B cell (primary cell): ENCODE data around the gene SLC35E2B. TPM values are rescaled to one million over a fixed set of nuclear protein-coding genes. Genes with fewer than 3 reads are reported as not detected.
A peak's percentile ranks its signal among the peaks of the same experiment; 100 is the strongest.

ENCODE experiments used
- ATAC-seq: fragments of 200-7000 bp; cut with Tn5 transposase; one replicate; pipeline ENCODE4 v1.10.0; 2021; ENCODE audit warnings: low read depth, mild to moderate bottlenecking, moderate number of reproducible peaks, moderate library complexity
- CTCF ChIA-PET: fragments of 350-600 bp; sonication (Branson Sonifier 250); formaldehyde crosslinking; loops from one replicate; lab custom pipeline; 2021; ENCODE audit warnings: antibody characterized with exemption, inconsistent platforms; lab: Charles Lee
- POLR2A ChIA-PET: fragments of 350-600 bp; sonication (Branson Sonifier 250); formaldehyde crosslinking; loops from one replicate; lab custom pipeline; 2021; ENCODE audit warnings: antibody characterized with exemption; lab: Charles Lee
- DNase-seq: peaks from one replicate; pipeline ENCODE4 v3.0.0; 2013
- H2AFZ ChIP-seq: 2 replicates; pipeline ENCODE4 v1.6.1; 2012; ENCODE audit warnings: mild to moderate bottlenecking, low read depth, low read length; ENCODE audit not compliant: insufficient read depth, poor library complexity, severe bottlenecking
- H3K27ac ChIP-seq, 2 donors: 1 replicate in 1 of 2; 2 replicates in 1 of 2; pipeline ENCODE4 v1.5.1; 2012 to 2013; ENCODE audit warnings: low read length in 2 of 2, mild to moderate bottlenecking in 2 of 2, moderate library complexity in 1 of 2
- H3K27me3 ChIP-seq, 4 experiments: fragments of 200-600 bp in 1 of 4; sonication (generic) in 1 of 4; replicated peaks in 1 of 4; 1 replicate in 2 of 4; 2 replicates in 2 of 4; pipeline versions ENCODE4 v1.6.1 to v1.7.0; 2013 to 2016; ENCODE audit warnings: low read length in 3 of 4, mild to moderate bottlenecking in 2 of 4, mixed read lengths in 1 of 4, moderate library complexity in 1 of 4; ENCODE audit not compliant: insufficient read depth in 4 of 4, control insufficient read depth in 3 of 4; ENCODE audit errors: control extremely low read depth in 1 of 4
- H3K36me3 ChIP-seq, 2 experiments: replicated peaks in 1 of 2; 1 replicate in 1 of 2; 2 replicates in 1 of 2; pipeline versions ENCODE4 v1.6.1 to v1.7.1; 2013; ENCODE audit warnings: low read length in 1 of 2; ENCODE audit not compliant: insufficient read depth in 2 of 2, control insufficient read depth in 1 of 2; ENCODE audit errors: control extremely low read depth in 1 of 2, extremely low read depth in 1 of 2
- H3K4me1 ChIP-seq, 2 donors: fragments of 200-600 bp in 1 of 2; sonication (generic) in 1 of 2; 1 replicate in 1 of 2; 2 replicates in 1 of 2; pipeline versions ENCODE4 v1.5.1 to v1.6.1; 2013 to 2017; ENCODE audit warnings: low read length in 2 of 2; ENCODE audit not compliant: control insufficient read depth in 2 of 2, insufficient read depth in 2 of 2
- H3K4me2 ChIP-seq: replicated peaks from 2 replicates; pipeline ENCODE3; 2012; ENCODE audit warnings: mild to moderate bottlenecking, low read depth, low read length; ENCODE audit not compliant: poor library complexity, severe bottlenecking
- H3K4me3 ChIP-seq, 5 experiments: fragments of 200-600 bp in 1 of 5; sonication (generic) in 1 of 5; 1 replicate in 3 of 5; 2 replicates in 2 of 5; pipeline versions ENCODE4 v1.5.1 to v1.7.0; 2011 to 2016; ENCODE audit warnings: low read length in 4 of 5, mild to moderate bottlenecking in 4 of 5, low read depth in 2 of 5, control low read depth in 1 of 5, moderate library complexity in 1 of 5; ENCODE audit not compliant: insufficient read depth in 1 of 5; ENCODE audit errors: control extremely low read depth in 1 of 5, extremely low read depth in 1 of 5
- H3K79me2 ChIP-seq: fragments of 200-600 bp; sonication (generic); one replicate; pipeline ENCODE4 v1.6.0; 2016; ENCODE audit warnings: low read length; ENCODE audit not compliant: control insufficient read depth, insufficient read depth
- H3K9ac ChIP-seq: fragments of 200-600 bp; sonication (generic); 2 replicates; pipeline ENCODE4 v1.6.1; 2017; ENCODE audit warnings: mild to moderate bottlenecking, low read length, moderate library complexity
- H3K9me3 ChIP-seq, 3 donors: one replicate each; pipeline versions ENCODE4 v1.6.1 to v1.7.1; 2013; ENCODE audit warnings: low read length in 2 of 3; ENCODE audit not compliant: control insufficient read depth in 2 of 3, insufficient read depth in 1 of 3; ENCODE audit errors: control extremely low read depth in 1 of 3
- H4K20me1 ChIP-seq: 2 replicates; pipeline ENCODE4 v1.6.0; 2012; ENCODE audit warnings: mild to moderate bottlenecking, low read length; ENCODE audit not compliant: insufficient read depth, control insufficient read depth, poor library complexity, severe bottlenecking
- H3K27ac Mint-ChIP-seq: one replicate; pipeline ENCODE4 v1.8.0; 2021; ENCODE audit warnings: mixed read lengths
- H3K27me3 Mint-ChIP-seq: one replicate; pipeline ENCODE4 v1.8.0; 2021; ENCODE audit warnings: mixed read lengths
- H3K4me1 Mint-ChIP-seq: one replicate; pipeline ENCODE4 v1.8.0; 2021; ENCODE audit warnings: mixed read lengths
- H3K4me3 Mint-ChIP-seq: one replicate; pipeline ENCODE4 v1.8.0; 2021; ENCODE audit warnings: mixed read lengths
- H3K9me3 Mint-ChIP-seq: one replicate; pipeline ENCODE4 v1.8.0; 2022; ENCODE audit warnings: mixed read lengths; ENCODE audit not compliant: insufficient read depth
- CTCF ChIP-seq: fragments of 200-600 bp; IDR thresholded peaks from one replicate; pipeline ENCODE4 v1.8.0; 2022; ENCODE audit warnings: antibody characterized with exemption, mild to moderate bottlenecking
- EZH2 ChIP-seq: IDR thresholded peaks from 2 replicates; pipeline ENCODE4 v1.6.1; 2012; ENCODE audit warnings: borderline replicate concordance, low read depth, mild to moderate bottlenecking, moderate library complexity, low read length; ENCODE audit not compliant: insufficient read depth, poor library complexity, severe bottlenecking
- WGBS: methylation state at CpG from one replicate; pipeline ENCODE4 v1.1.5; 2013; ENCODE audit warnings: missing lambda C conversion rate; ENCODE audit not compliant: insufficient coverage; 5-methylcytosine and 5-hydroxymethylcytosine counted together
- intact Hi-C: fragments of 100-400 bp; cut with micrococcal nuclease; formaldehyde crosslinking; loops from one replicate; pipeline ENCODE4 v1.10.0; 2022
- polyA plus RNA-seq: library from polyadenylated mRNA; depleted of rRNA; stranded (reverse); fragments of >200 nt; gene quantifications from 2 replicates; pipeline ENCODE4 v1.2.3, GENCODE V29; 2012
- total RNA-seq, 2 donors: library from RNA; stranded (reverse); fragments of 120-200 nt in 1 of 2; gene quantifications; 1 replicate in 1 of 2; 2 replicates in 1 of 2; pipeline versions ENCODE4 v1.2.3 to v1.2.4, GENCODE V29; 2013 to 2022

SLC35E2B gene
- total and polyA plus RNA-seq, 2 donors (not counting 1 experiment from before 2014, with no cell fraction given) = 64.4 to 107 TPM

DNA sequence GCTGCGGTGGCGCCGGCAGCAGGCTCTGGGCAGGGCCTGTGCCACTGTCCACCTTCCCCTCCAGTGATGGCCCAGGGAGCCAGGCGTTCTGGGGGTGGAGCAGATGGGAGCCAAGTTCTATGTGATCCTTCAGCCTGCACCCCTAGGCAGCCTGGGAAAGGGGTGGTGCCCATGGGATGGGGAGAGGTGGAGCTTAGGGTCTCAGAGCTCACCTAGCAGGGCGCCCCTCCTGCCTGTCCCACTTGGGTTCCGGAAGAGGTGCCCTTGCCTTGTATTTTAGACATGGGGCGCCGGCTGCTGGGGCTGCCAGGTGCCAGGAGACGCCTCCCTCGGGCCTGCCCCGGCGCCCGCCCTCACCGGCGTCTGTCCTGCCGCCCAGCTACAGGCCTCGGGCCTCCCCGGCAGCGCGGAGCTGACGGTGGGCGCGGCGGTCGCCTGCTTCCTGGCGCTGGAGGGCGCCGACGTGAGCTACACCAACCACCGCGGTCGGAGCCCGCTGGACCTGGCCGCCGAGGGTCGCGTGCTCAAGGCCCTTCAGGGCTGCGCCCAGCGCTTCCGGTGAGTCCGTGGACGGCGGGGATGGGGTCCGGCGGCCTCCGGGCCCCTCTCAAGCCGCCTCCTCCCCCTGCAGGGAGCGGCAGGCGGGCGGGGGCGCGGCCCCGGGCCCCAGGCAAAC is 63.7 kb downstream of the SLC35E2B start:
- Mint-ChIP-seq H3K4me1 (peaks cover 4% of the 10 kb centered on the region), H3K9me3 (no peaks in the 10 kb centered on the region), H3K27me3 (peaks cover 3% of the 10 kb centered on the region), H3K4me3 (no peak overlapping the region), H3K27ac (no peak overlapping the region)
- ATAC-seq (no peak), DNase-seq (peak; percentile 48)
- Histone ChIP-seq H3K27me3 (peaks cover 0 to 13% (median 4%) of the 10 kb centered on the region in 4 experiments), H4K20me1 (no peaks in the 10 kb centered on the region), H3K4me3 (peak overlapping the region in 4 of 5 experiments; percentile 32 to 55 (median 46)), H3K4me2 (peak overlapping the region; percentile 92), H3K9me3 (peaks cover 0 to 8% (median 0%) of the 10 kb centered on the region in 3 donors), H3K36me3 (no peaks in the 10 kb centered on the region), H3K4me1 (peaks cover 15 to 21% of the 10 kb centered on the region in 2 donors), H3K9ac (peak overlapping the region; percentile 53), H3K79me2 (no peaks in the 10 kb centered on the region), H3K27ac (peak overlapping the region in 1 of 2 donors; percentile 57), H2AFZ (peak overlapping the region; percentile 69)
- TF ChIP-seq CTCF = no peak
- TF ChIP-seq EZH2 = no peak
- intact Hi-C loops = no loop called here
- ChIA-PET CTCF (interaction anchor here (2.2 kb wide), 1 partner anchor 14 kb away, joined by 13 read pairs; the partner anchor contains the start of gene MIB2), POLR2A (interaction anchor here (0.6 to 2.5 kb wide), 6 partner anchors 11 to 280 kb away, joined by 3 to 19 read pairs (median 4); partner anchors contain the start of genes AURKAIP1 and MIB2)
- 23% methylated on average over 52 of the region's 53 CpGs for WGBS
